Measurements from ENCODE around the gene TP53I13.

DNA sequence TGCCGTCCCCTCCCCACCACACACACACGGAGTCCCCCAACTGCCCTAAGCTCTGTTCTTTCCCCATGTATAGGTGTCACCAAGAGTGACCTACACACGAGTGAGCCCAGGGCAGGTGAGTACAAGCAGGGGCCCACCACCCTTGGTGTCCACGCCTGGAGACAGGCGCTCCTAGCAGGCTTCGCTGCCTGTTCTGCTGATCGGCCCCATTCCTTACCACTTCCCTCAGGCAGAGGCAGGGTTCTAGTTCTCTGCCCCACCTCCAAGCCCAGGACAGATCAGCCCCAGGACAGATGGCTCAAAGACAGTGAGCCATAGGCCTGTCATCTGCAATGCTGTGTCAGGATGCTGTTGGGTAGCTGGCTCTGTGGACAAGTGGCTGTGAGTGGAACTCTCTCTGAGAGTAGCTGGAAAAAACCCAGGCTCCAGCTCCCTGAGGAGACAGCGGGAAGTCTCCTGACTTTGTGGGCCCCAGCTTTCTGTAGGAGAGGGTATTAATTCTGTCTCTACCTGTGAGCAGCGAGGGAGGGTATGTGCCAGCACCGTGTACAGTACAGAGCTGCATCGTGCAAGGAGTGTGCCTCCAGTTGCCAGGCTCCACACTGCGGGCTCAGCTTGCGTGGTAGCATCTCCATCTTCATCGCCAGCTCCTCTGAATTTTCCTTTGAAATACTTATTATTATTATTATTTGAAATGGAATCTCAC is 897 bp downstream of the TP53I13 start:
- TF ChIP-seq, protein P1, sequence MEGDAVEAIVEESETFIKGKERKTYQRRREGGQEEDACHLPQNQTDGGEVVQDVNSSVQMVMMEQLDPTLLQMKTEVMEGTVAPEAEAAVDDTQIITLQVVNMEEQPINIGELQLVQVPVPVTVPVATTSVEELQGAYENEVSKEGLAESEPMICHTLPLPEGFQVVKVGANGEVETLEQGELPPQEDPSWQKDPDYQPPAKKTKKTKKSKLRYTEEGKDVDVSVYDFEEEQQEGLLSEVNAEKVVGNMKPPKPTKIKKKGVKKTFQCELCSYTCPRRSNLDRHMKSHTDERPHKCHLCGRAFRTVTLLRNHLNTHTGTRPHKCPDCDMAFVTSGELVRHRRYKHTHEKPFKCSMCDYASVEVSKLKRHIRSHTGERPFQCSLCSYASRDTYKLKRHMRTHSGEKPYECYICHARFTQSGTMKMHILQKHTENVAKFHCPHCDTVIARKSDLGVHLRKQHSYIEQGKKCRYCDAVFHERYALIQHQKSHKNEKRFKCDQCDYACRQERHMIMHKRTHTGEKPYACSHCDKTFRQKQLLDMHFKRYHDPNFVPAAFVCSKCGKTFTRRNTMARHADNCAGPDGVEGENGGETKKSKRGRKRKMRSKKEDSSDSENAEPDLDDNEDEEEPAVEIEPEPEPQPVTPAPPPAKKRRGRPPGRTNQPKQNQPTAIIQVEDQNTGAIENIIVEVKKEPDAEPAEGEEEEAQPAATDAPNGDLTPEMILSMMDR (IDR thresholded peaks at IDR 0.05) = no peak
- TF ChIP-seq EP300 (IDR thresholded peaks at IDR 0.05) = no peak
